ENCODE data around the gene SYT9.
"Not testable (repeated sequence)": the region's sequence is repeated elsewhere in the genome, so short reads cannot be mapped to it uniquely, and the experiment has no call there.

The SYT9 gene

GRCh38 chr11:7278314-7278917, 26.7 kb downstream of the SYT9 start:
- no peak for DNase-seq

- DNase-seq = no peak
Measured at GRCh38 chr11:7279676-7280075, 28.0 kb downstream of the SYT9 start.

- no peak for DNase-seq
Measured at GRCh38 chr11:7281079-7281478, 29.4 kb downstream of the SYT9 start.

- DNase-seq = no peak
Measured at GRCh38 chr11:7281809-7282208, 30.1 kb downstream of the SYT9 start.

GRCh38 chr11:7286178-7286577, 34.5 kb downstream of the SYT9 start:
- no peak for DNase-seq

GRCh38 chr11:7291100-7291829, 39.6 kb downstream of the SYT9 start:
- DNase-seq = no peak

GRCh38 chr11:7292922-7293321, 41.2 kb downstream of the SYT9 start:
- DNase-seq = no peak

GRCh38 chr11:7299393-7299792, 47.7 kb downstream of the SYT9 start:
- DNase-seq = no peak

GRCh38 chr11:7300281-7300680, 48.6 kb downstream of the SYT9 start:
- DNase-seq = no peak

- no peak for DNase-seq
Measured at GRCh38 chr11:7303146-7303545, 51.4 kb downstream of the SYT9 start.

GRCh38 chr11:7306900-7307299, 55.2 kb downstream of the SYT9 start:
- DNase-seq = no peak

- DNase-seq = no peak
Measured at GRCh38 chr11:7307836-7308235, 56.1 kb downstream of the SYT9 start.

- no peak for DNase-seq
Measured at GRCh38 chr11:7311903-7312302, 60.2 kb downstream of the SYT9 start.

GRCh38 chr11:7314811-7315604, 63.3 kb downstream of the SYT9 start:
- no peak for DNase-seq

- DNase-seq = no peak
Measured at GRCh38 chr11:7319501-7319900, 67.8 kb downstream of the SYT9 start.

GRCh38 chr11:7320306-7320705, 68.6 kb downstream of the SYT9 start:
- DNase-seq = no peak

GRCh38 chr11:7321473-7322450, 70.1 kb downstream of the SYT9 start:
- DNase-seq = no peak

- DNase-seq = no peak
Measured at GRCh38 chr11:7332451-7332850, 80.7 kb downstream of the SYT9 start.

- no peak for DNase-seq
Measured at GRCh38 chr11:7332962-7333361, 81.3 kb downstream of the SYT9 start.

- not testable (repeated sequence) for DNase-seq
Measured at GRCh38 chr11:7335442-7335841, 83.7 kb downstream of the SYT9 start.

GRCh38 chr11:7341551-7341950, 89.8 kb downstream of the SYT9 start:
- no peak for DNase-seq

GRCh38 chr11:7347611-7348431, 96.1 kb downstream of the SYT9 start:
- no peak for DNase-seq
